ENCODE data around the gene FBN1.

FBN1 gene

GRCh38 chr15:48425051-48425450 is 220.5 kb downstream of the FBN1 start:
- Histone ChIP-seq H3K27ac (ENCODE audit: extremely low read depth, low read depth, low read length) (no peak overlapping the region), H3K9me3 (ENCODE audit: control insufficient read depth, insufficient read depth, low read depth, low read length) (no peaks in the 10 kb centered on the region), H3K4me3 (ENCODE audit: low read depth, low read length) (no peak overlapping the region), H3K36me3 (ENCODE audit: control insufficient read depth in 2 of 2, insufficient read depth in 1 of 2, low read length in 2 of 2) (peaks cover 0 to 21% of the 10 kb centered on the region in 2 experiments; a peak in 1 of 3 replicates), H3K4me1 (ENCODE audit: control insufficient read depth, insufficient read depth, low read length) (no peaks in the 10 kb centered on the region)
- TF ChIP-seq ZNF362 (tag by site-specific recombination; IDR thresholded peaks at IDR 0.05) = no peak
- peak; percentile 24; the same call in 1 of the 2 replicates for TF ChIP-seq GLIS1 (tag by site-specific recombination; IDR thresholded peaks at IDR 0.05)
- POLR2A ChIA-PET = no interaction called here
- CTCF ChIA-PET = no interaction called here

- TF ChIP-seq ZNF26 (tag by site-specific recombination; IDR thresholded peaks at IDR 0.05) = no peak
- no peak for TF ChIP-seq ZSCAN16 (tag by site-specific recombination; IDR thresholded peaks at IDR 0.05)
- TF ChIP-seq ZNF157 (tag by site-specific recombination; IDR thresholded peaks at IDR 0.05) = no peak
- TF ChIP-seq ZNF140 (tag by site-specific recombination; IDR thresholded peaks at IDR 0.05) = no peak
- TF ChIP-seq ZXDB (tag by site-specific recombination; IDR thresholded peaks at IDR 0.05) = no peak
- no peak for TF ChIP-seq PRDM2 (tag by site-specific recombination; IDR thresholded peaks at IDR 0.05; ENCODE audit: borderline replicate concordance)
- no peak for TF ChIP-seq ZNF211 (tag by site-specific recombination; IDR thresholded peaks at IDR 0.05; ENCODE audit: low read depth)
- TF ChIP-seq ZNF394 (tag by site-specific recombination; IDR thresholded peaks at IDR 0.05; ENCODE audit: borderline replicate concordance) = no peak
- TF ChIP-seq ZNF521 (tag by site-specific recombination; IDR thresholded peaks at IDR 0.05) = no peak
- TF ChIP-seq ZFHX2 (tag by site-specific recombination; conservative IDR thresholded peaks at IDR 0.05) = no peak
- TF ChIP-seq ZNF488 (tag by site-specific recombination; IDR thresholded peaks at IDR 0.05) = no peak
- TF ChIP-seq ZNF248 (tag by site-specific recombination; IDR thresholded peaks at IDR 0.05) = no peak
- TF ChIP-seq ZBTB10 (tag by site-specific recombination; IDR thresholded peaks at IDR 0.05) = no peak
- TF ChIP-seq ZNF341 (tag by site-specific recombination; IDR thresholded peaks at IDR 0.05; ENCODE audit: low read depth) = no peak
- peak; percentile 68 for TF ChIP-seq ATF2 (tag by site-specific recombination; IDR thresholded peaks at IDR 0.05; ENCODE audit: low read depth)
- TF ChIP-seq ZBTB26 (tag by site-specific recombination; optimal IDR thresholded peaks at IDR 0.05) = no peak
- TF ChIP-seq ZNF629 (tag by site-specific recombination; IDR thresholded peaks at IDR 0.05) = 0 out of 2 replicates have a peak, but pooled peaks have one; percentile 40
- ChIA-PET POLR2A (no interaction called here), CTCF (interaction anchor here (0.6 kb wide), 2 partner anchors 72 to 226 kb away, joined by 3 to 6 read pairs; no protein-coding TSS in a partner anchor)
- Histone ChIP-seq H3K27ac (ENCODE audit: extremely low read depth, low read depth, low read length) (no peak overlapping the region), H3K36me3 (ENCODE audit: control insufficient read depth in 2 of 2, insufficient read depth in 1 of 2, low read length in 2 of 2) (peaks cover 0 to 29% of the 10 kb centered on the region in 2 experiments; a peak in 1 of 3 replicates), H3K4me3 (ENCODE audit: low read depth, low read length) (no peak overlapping the region), H3K4me1 (ENCODE audit: control insufficient read depth, insufficient read depth, low read length) (no peaks in the 10 kb centered on the region), H3K9me3 (ENCODE audit: control insufficient read depth, insufficient read depth, low read depth, low read length) (no peaks in the 10 kb centered on the region)
Observed at GRCh38 chr15:48423896-48424475, 221.5 kb downstream of the FBN1 start.

Data from HEK293 (cell line).